ENCODE measurements around the gene ARHGEF2. TPM values are rescaled to one million over a fixed set of nuclear protein-coding genes. Genes with fewer than 3 reads are reported as not detected.

Gene ARHGEF2
- total RNA-seq, 1 donor from 2014 or later = 169 TPM

DNA sequence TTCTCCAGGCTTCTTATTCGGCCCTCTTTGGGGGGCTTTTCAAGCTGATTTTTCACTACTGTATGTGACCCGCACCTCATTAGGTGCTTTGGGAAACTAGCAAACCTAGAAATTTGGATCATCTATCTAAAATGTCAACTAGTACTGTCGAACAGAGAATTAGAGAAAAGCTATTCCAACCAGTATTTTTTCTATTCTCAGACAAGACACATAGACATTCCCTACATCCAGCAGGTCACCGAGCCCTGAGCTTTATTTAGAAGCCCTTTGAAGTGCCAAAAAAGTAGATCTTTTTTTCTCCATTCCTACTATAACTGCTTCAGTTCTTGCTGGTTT is 42.7 kb upstream of the ARHGEF2 start:
- H3K4me1 ChIP-seq = peaks cover 4 to 9% of the 10 kb centered on the region in 2 donors
- peak overlapping the region; percentile 90 to 93 for H3K4me3 ChIP-seq
- DNase-seq (ENCODE audit: low spot score in 2 of 2) = no peak
- no peaks in the 10 kb centered on the region for H3K27me3 ChIP-seq
- H3K9me3 ChIP-seq = no peaks in the 10 kb centered on the region
- peaks cover 24 to 34% of the 10 kb centered on the region in 2 donors for H3K36me3 ChIP-seq
- intact Hi-C loops (cut with DNase I) = loop anchor here (2.0 kb wide), 1 partner anchor 34 kb away; the partner anchor contains the start of gene LAMTOR2
- peak overlapping the region; percentile 90 to 91 for H3K27ac ChIP-seq
- TF ChIP-seq, protein P1, sequence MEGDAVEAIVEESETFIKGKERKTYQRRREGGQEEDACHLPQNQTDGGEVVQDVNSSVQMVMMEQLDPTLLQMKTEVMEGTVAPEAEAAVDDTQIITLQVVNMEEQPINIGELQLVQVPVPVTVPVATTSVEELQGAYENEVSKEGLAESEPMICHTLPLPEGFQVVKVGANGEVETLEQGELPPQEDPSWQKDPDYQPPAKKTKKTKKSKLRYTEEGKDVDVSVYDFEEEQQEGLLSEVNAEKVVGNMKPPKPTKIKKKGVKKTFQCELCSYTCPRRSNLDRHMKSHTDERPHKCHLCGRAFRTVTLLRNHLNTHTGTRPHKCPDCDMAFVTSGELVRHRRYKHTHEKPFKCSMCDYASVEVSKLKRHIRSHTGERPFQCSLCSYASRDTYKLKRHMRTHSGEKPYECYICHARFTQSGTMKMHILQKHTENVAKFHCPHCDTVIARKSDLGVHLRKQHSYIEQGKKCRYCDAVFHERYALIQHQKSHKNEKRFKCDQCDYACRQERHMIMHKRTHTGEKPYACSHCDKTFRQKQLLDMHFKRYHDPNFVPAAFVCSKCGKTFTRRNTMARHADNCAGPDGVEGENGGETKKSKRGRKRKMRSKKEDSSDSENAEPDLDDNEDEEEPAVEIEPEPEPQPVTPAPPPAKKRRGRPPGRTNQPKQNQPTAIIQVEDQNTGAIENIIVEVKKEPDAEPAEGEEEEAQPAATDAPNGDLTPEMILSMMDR (IDR thresholded peaks at IDR 0.05) = no peak

GRCh38 chr1:156020293-156021092 is 42.1 kb upstream of the ARHGEF2 start, which contains the start of gene SSR2:
TSS of gene SSR2 (minus strand) at chr1:156020951. CDS start at chr1:156020167, 784 bp downstream.
- intact Hi-C loops (cut with DNase I) = loop anchor here (2.0 kb wide), 1 partner anchor 34 kb away; the partner anchor contains the start of gene LAMTOR2
- Histone ChIP-seq H3K27me3 (no peaks in the 10 kb centered on the region), H3K9me3 (no peaks in the 10 kb centered on the region), H3K4me3 (peak within 1 kb of the TSS; percentile 90 to 93), H3K36me3 (peaks cover 24 to 34% of the 10 kb centered on the region in 2 donors), H3K4me1 (peaks cover 4 to 9% of the 10 kb centered on the region in 2 donors), H3K27ac (peak within 1 kb of the TSS; percentile 90 to 91)
- TF ChIP-seq, protein P1 (IDR thresholded peaks at IDR 0.05) = no peak
- DNase-seq (ENCODE audit: low spot score in 2 of 2) = peak; percentile 68 to 95

GRCh38 chr1:156019946-156020292 is 41.6 kb upstream of the ARHGEF2 start:
- DNase-seq (ENCODE audit: low spot score in 2 of 2) = no peak
- Histone ChIP-seq H3K36me3 (peaks cover 27 to 37% of the 10 kb centered on the region in 2 donors), H3K4me1 (peaks cover 4 to 9% of the 10 kb centered on the region in 2 donors), H3K9me3 (no peaks in the 10 kb centered on the region), H3K27me3 (no peaks in the 10 kb centered on the region), H3K27ac (peak overlapping the region; percentile 90 to 91), H3K4me3 (peak overlapping the region; percentile 90 to 93)
- intact Hi-C loops (cut with DNase I) = loop anchor here (2.0 kb wide), 1 partner anchor 35 kb away; the partner anchor contains the start of gene LAMTOR2
- TF ChIP-seq, protein P1 (IDR thresholded peaks at IDR 0.05) = no peak

DNA sequence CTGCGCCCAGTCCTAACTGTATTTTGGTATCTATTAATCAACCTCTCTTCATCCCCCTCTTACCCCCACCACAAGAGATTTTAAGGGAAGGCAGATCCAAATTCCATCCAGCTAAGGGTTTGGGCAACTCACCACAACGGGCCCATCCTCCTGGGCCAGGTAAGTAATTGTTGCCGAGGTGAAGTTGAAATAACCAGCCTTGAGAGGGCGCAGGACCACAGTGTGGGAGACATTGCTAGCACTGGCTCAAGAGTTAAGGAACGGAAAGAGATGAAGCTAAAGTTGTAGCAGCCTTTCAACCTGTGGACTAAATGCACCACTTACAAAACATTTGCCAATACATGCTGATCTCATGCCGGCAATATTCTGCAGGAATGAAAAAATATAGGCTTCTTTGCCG is 36.5 kb upstream of the ARHGEF2 start:
- intact Hi-C loops (cut with DNase I) = no loop called here
- H3K4me1 ChIP-seq = peaks cover under 1 to 6% of the 10 kb centered on the region in 2 donors
- no peaks in the 10 kb centered on the region for H3K27me3 ChIP-seq
- TF ChIP-seq, protein P1 (IDR thresholded peaks at IDR 0.05) = no peak
- no peak for DNase-seq (ENCODE audit: low spot score in 2 of 2)
- no peak overlapping the region for H3K27ac ChIP-seq
- H3K9me3 ChIP-seq = no peaks in the 10 kb centered on the region
- H3K4me3 ChIP-seq = no peak overlapping the region
- peaks cover 76 to 88% of the 10 kb centered on the region in 2 donors for H3K36me3 ChIP-seq

DNA sequence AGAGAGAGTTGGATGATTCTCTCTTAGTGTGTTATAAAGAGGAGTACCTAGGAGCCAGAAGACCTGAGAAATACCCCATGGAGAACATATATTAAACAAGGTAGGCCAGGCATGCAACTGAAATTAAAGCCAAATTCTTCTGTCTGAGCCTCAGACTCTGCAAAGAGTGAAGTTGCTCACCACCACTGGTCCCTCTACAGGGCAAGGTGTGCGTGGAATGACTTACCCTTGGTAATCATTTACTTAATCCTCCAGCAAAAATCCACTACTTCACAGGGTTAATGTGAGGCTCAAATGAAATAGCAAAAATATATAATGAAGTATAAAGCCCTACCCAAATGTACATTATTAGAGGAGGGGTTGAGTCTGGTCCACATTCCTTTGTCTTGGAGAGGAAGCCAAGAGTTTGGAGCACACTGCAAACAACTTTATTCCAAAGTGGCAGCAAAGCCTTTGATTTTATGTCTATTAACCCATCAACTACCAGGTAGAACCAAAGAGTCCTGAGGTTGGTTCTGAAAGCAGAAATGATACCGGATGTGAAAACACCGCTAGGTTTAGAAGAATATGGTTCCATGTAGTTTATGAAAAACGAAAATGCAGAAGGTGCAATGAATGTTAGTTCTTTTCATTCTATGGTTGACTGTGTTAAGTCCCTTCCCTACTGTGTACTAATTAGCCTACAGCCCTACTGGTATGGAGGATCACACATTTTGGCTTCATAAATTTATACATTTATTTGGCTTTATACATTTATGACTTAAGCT is 33.9 kb upstream of the ARHGEF2 start:
- TF ChIP-seq, protein P1 (IDR thresholded peaks at IDR 0.05) = no peak
- no peaks in the 10 kb centered on the region for H3K9me3 ChIP-seq
- no peak overlapping the region for H3K27ac ChIP-seq
- no peaks in the 10 kb centered on the region for H3K4me1 ChIP-seq
- H3K27me3 ChIP-seq = no peaks in the 10 kb centered on the region
- intact Hi-C loops (cut with DNase I) = no loop called here
- DNase-seq (ENCODE audit: low spot score in 2 of 2) = no peak
- peaks cover 75 to 86% of the 10 kb centered on the region in 2 donors for H3K36me3 ChIP-seq
- no peak overlapping the region for H3K4me3 ChIP-seq

Data from ascending aorta (tissue), 2 donors.